Activated T-cell treated with anti-CD3 and anti-CD28 coated beads for 24 hours (primary cell): ENCODE measurements around the gene ODF4.
"Not testable (repeated sequence)": the region's sequence is repeated elsewhere in the genome, so short reads cannot be mapped to it uniquely, and the experiment has no call there.

Source experiments
- DNase-seq: peaks from one replicate; pipeline ENCODE4 v3.0.0-alpha.2; 2020; ENCODE audit warnings: low read depth

Gene ODF4

GRCh38 chr17:8326511-8327302 is 12.9 kb upstream of the ODF4 start:
- peak; percentile 2 for DNase-seq

- no peak for DNase-seq
Observed at GRCh38 chr17:8327303-8327649, 12.4 kb upstream of the ODF4 start.

GRCh38 chr17:8332128-8332527 is 7.5 kb upstream of the ODF4 start:
- DNase-seq = no peak

- no peak for DNase-seq
Observed at GRCh38 chr17:8332688-8333087, 7.0 kb upstream of the ODF4 start.

GRCh38 chr17:8333281-8333680 is 6.4 kb upstream of the ODF4 start:
- DNase-seq = no peak

- no peak for DNase-seq
Observed at GRCh38 chr17:8337802-8338752, 1.6 kb upstream of the ODF4 start.

- DNase-seq = no peak
Observed at GRCh38 chr17:8338753-8339140, 893 bp upstream of the ODF4 start.

GRCh38 chr17:8341456-8341855 is 1.8 kb downstream of the ODF4 start:
- no peak for DNase-seq

- no peak for DNase-seq
Observed at GRCh38 chr17:8345052-8345690, 5.5 kb downstream of the ODF4 start.

GRCh38 chr17:8345951-8346665 is 6.5 kb downstream of the ODF4 start:
- DNase-seq = no peak

- not testable (repeated sequence) for DNase-seq
Observed at GRCh38 chr17:8347001-8347400, 7.4 kb downstream of the ODF4 start.

GRCh38 chr17:8350339-8350738 is 10.7 kb downstream of the ODF4 start:
- DNase-seq = no peak

- no peak for DNase-seq
Observed at GRCh38 chr17:8353736-8354135, 14.1 kb downstream of the ODF4 start.

GRCh38 chr17:8354236-8354635 is 14.6 kb downstream of the ODF4 start:
- no peak for DNase-seq

- no peak for DNase-seq
Observed at GRCh38 chr17:8357910-8358309, 18.3 kb downstream of the ODF4 start.

GRCh38 chr17:8359769-8360168 is 20.1 kb downstream of the ODF4 start:
- DNase-seq = no peak

GRCh38 chr17:8360260-8360659 is 20.6 kb downstream of the ODF4 start:
- no peak for DNase-seq

GRCh38 chr17:8360751-8361150 is 21.1 kb downstream of the ODF4 start:
- no peak for DNase-seq

- DNase-seq = no peak
Observed at GRCh38 chr17:8362651-8363332, 23.2 kb downstream of the ODF4 start.

GRCh38 chr17:8365143-8365542 is 25.5 kb downstream of the ODF4 start:
- DNase-seq = no peak

- DNase-seq = no peak
Observed at GRCh38 chr17:8366231-8366630, 26.6 kb downstream of the ODF4 start.

GRCh38 chr17:8368193-8368592 is 28.6 kb downstream of the ODF4 start:
- no peak for DNase-seq
